Thymus (tissue), 11 donors: ENCODE measurements around the gene PFDN2. TPM values are rescaled to one million over a fixed set of nuclear protein-coding genes. Genes with fewer than 3 reads are reported as not detected.
"Not testable (repeated sequence)": the region's sequence is repeated elsewhere in the genome, so short reads cannot be mapped to it uniquely, and the experiment has no call there.

Experiments
- DNase-seq, 9 donors: peaks; one replicate each; pipeline ENCODE4 v3.0.0-alpha.2; 2013; ENCODE audit warnings: low spot score in 9 of 9, low read depth in 6 of 9, missing footprints in 1 of 9
- H3K27ac ChIP-seq, 2 donors: one replicate each; pipeline ENCODE4 v1.5.1; 2013; ENCODE audit warnings: control low read depth in 1 of 2, low read depth in 1 of 2, low read length in 1 of 2, mild to moderate bottlenecking in 1 of 2, moderate library complexity in 1 of 2
- H3K27me3 ChIP-seq, 2 donors: one replicate each; pipeline ENCODE4 v1.5.1; 2013; ENCODE audit warnings: low read length in 1 of 2; ENCODE audit not compliant: control insufficient read depth in 2 of 2, insufficient read depth in 1 of 2
- H3K36me3 ChIP-seq, 2 donors: one replicate each; pipeline ENCODE4 v1.5.1; 2013; ENCODE audit warnings: low read length in 1 of 2, mild to moderate bottlenecking in 1 of 2, moderate library complexity in 1 of 2; ENCODE audit not compliant: control insufficient read depth in 2 of 2, insufficient read depth in 2 of 2
- H3K4me1 ChIP-seq, 2 donors: one replicate each; pipeline ENCODE4 v1.5.1; 2013; ENCODE audit warnings: low read length in 2 of 2; ENCODE audit not compliant: control insufficient read depth in 2 of 2, insufficient read depth in 2 of 2
- H3K4me3 ChIP-seq, 2 donors: one replicate each; pipeline ENCODE4 v1.5.1; 2013; ENCODE audit warnings: low read length in 2 of 2, control low read depth in 1 of 2, mild to moderate bottlenecking in 1 of 2
- H3K9me3 ChIP-seq, 2 donors: one replicate each; pipeline ENCODE4 v1.5.1; 2013; ENCODE audit warnings: low read length in 1 of 2, mild to moderate bottlenecking in 1 of 2; ENCODE audit not compliant: control insufficient read depth in 2 of 2, insufficient read depth in 1 of 2
- WGBS: extraction: QIAGEN DNeasy Blood & Tissue Kit; methylation state at CpG from one replicate; pipeline ENCODE4 v1.1.7; 2013; 5-methylcytosine and 5-hydroxymethylcytosine counted together
- polyA plus RNA-seq: library from polyadenylated mRNA; stranded (reverse); fragments of 200-250 nt; gene quantifications from one replicate; pipeline ENCODE4 v1.2.3, GENCODE V29; 2013
- total RNA-seq: library from RNA; stranded (reverse); fragments of 120-200 nt; gene quantifications from one replicate; pipeline ENCODE4 v1.2.4, GENCODE V29; 2013
- donor health status: healthy.

Gene PFDN2
- total and polyA plus RNA-seq, 2 donors: 48.2 to 152 TPM

DNA sequence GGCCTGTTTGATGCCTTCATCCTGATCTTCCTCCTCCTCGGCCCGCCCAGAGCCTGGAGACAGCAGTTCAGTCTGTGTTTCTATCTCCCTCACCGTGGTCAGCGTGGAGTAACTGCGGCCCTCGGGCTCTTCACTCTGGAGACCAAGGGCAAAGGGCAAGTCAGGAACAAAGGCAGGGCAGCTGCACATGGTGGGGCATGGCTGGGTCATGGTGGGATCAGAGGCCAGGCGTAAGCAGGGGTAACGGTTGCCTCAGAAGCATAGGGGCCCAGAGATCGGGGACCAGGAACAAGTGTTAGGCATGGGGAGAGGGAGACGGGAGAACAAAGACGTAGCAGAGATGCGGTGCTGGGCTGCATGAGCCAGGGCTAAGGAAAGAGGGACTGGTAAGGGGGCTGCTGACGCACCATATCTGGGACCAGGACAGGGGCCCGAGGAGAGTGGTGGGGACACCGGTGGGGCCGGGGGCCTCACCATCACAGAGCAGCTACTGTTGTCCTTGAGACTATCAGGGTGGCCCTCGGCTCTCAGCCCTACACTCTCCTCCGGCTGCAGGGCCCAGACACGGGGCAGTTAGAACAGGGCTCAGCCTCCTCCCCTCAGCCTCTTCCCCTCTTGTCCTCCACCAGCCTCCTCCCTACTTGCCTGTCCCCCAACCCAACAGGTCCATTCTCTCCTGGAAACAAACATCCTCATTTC lies 44.9 kb downstream of the PFDN2 start:
- no peak for DNase-seq
- H3K27me3 ChIP-seq: no peaks in the 10 kb centered on the region
- H3K36me3 ChIP-seq: peaks cover 0 to under 1% of the 10 kb centered on the region in 2 donors
- H3K4me3 ChIP-seq: no peak overlapping the region
- 98% methylated on average over 19 of the region's 19 CpGs for WGBS
- no peak overlapping the region for H3K27ac ChIP-seq
- peaks cover 14 to 34% of the 10 kb centered on the region in 2 donors for H3K4me1 ChIP-seq
- peaks cover 0 to 3% of the 10 kb centered on the region in 2 donors for H3K9me3 ChIP-seq

DNA sequence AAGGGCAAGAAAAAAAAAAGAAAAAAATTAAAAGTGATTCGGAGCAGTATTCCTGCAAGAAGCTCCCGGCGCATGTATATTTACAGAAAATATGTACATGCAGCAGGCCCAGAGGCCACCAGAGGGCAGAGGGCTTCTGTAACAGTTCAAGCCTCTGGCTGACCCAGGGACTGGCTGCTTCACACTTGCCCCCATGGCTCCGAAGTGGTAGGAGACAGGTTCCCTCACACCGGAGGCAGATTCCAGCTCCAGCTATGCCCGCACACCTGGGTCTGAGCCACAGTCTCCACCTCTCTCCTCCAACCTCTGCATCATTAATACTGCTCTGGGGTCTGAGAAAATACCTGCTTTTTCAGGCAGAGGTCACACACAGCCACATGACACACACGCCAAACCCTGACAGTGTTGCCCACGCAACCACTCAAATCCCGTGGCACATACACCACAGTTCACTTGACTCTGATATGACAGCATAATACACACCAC lies 45.9 kb downstream of the PFDN2 start:
- Histone ChIP-seq H3K9me3 (peaks cover 0 to 3% of the 10 kb centered on the region in 2 donors), H3K27me3 (no peaks in the 10 kb centered on the region), H3K36me3 (peaks cover 1 to 3% of the 10 kb centered on the region in 2 donors), H3K4me3 (no peak overlapping the region), H3K27ac (no peak overlapping the region), H3K4me1 (peaks cover 20 to 43% of the 10 kb centered on the region in 2 donors)
- 79% methylated on average over 9 of the region's 9 CpGs for WGBS
- DNase-seq: peak in 1 of 9 donors; percentile 52

DNA sequence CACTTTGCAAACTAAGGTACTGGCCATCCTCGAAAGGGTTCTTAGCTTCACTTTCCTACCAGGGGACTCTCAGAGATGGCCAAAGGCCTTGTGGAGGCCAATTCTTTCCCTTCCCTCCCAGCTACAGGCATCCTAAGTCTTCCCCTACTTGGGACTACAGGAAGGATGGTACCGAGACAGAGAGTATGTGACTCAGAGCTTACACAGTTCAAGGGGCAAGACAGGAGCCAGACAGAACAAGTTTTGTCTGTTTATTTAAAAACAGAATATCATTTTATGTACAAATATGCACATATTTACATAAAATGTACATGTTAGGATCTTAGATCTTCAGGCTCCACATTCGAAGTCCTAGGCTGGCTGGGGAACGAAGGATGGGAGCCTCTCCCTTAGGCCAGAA lies 47.1 kb downstream of the PFDN2 start:
- Histone ChIP-seq H3K4me3 (no peak overlapping the region), H3K4me1 (peaks cover 25 to 54% of the 10 kb centered on the region in 2 donors), H3K27me3 (no peaks in the 10 kb centered on the region), H3K9me3 (peaks cover 0 to 3% of the 10 kb centered on the region in 2 donors), H3K36me3 (peaks cover 3 to 12% of the 10 kb centered on the region in 2 donors), H3K27ac (peak overlapping the region; percentile 94)
- peak in 1 of 9 donors; percentile 15 for DNase-seq
- 96% methylated on average over 4 of the region's 4 CpGs for WGBS

DNA sequence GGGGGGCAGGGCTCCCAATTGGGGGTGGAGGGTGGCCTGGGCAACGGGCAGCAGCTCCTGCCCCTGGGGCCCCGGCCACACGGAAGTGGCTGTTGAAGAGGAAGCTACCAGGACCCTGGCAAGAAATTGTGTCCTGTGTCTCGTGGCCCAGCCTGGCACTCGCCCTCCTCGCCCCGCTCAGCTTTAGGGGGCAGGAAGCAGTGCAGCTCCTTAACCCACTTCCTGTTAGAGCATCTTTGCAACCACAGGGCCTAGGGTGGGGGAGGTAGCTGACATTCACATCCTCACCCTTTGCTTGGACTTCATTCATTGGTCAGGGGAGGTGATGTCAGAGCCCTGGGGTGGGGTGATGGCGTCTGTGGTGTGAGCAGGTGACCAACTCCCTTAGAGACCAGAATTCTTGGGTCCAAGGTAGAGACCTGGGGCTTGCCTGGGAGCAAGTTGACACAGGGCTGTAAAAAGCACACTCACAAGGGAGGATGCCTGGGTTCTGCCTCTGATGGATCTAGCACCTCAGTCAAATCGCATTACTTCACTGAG lies 48.0 kb downstream of the PFDN2 start, which contains the start of gene ARHGAP30:
ARHGAP30 (minus strand) TSS at position 161 of the 540 bp plus-strand sequence. CDS start 267 bp downstream, outside the sequence.
- no peaks in the 10 kb centered on the region for H3K27me3 ChIP-seq
- peak within 1 kb of the TSS; percentile 84 to 87 for H3K4me3 ChIP-seq
- H3K27ac ChIP-seq: peak within 1 kb of the TSS; percentile 94
- peaks cover 3 to 12% of the 10 kb centered on the region in 2 donors for H3K36me3 ChIP-seq
- WGBS: 14% methylated on average over 9 of the region's 9 CpGs
- H3K9me3 ChIP-seq: peaks cover 0 to 3% of the 10 kb centered on the region in 2 donors
- H3K4me1 ChIP-seq: peaks cover 25 to 54% of the 10 kb centered on the region in 2 donors
- peak; percentile 57 to 93 (median 80) for DNase-seq

DNA sequence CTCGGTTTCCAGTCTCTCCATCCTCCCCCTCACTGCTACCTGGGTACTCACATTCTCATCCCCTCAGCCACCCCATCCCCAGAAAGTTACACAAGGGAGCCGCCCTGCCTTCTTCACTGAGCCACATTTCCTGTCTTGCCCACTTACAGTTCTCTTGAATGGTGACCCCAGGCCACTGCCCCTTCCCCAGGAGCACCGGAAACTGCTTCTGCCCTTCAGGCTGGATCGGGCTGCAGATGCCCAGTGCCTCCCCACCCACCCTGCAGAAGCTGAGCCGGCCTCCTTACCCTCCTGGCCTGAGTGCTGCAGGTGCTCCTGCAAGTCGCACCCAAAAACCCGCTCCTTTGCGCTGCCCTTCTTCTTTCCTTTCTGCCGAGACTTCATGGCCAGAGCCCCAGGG lies 48.6 kb downstream of the PFDN2 start:
- Histone ChIP-seq H3K27me3 (no peaks in the 10 kb centered on the region), H3K9me3 (peaks cover 0 to 3% of the 10 kb centered on the region in 2 donors), H3K4me1 (peaks cover 25 to 54% of the 10 kb centered on the region in 2 donors), H3K27ac (peak overlapping the region; percentile 94), H3K4me3 (peak overlapping the region; percentile 84 to 87), H3K36me3 (peaks cover 3 to 14% of the 10 kb centered on the region in 2 donors)
- DNase-seq: peak in 2 of 9 donors; percentile 25 to 46
- WGBS: 7% methylated on average over 9 of the region's 9 CpGs

DNA sequence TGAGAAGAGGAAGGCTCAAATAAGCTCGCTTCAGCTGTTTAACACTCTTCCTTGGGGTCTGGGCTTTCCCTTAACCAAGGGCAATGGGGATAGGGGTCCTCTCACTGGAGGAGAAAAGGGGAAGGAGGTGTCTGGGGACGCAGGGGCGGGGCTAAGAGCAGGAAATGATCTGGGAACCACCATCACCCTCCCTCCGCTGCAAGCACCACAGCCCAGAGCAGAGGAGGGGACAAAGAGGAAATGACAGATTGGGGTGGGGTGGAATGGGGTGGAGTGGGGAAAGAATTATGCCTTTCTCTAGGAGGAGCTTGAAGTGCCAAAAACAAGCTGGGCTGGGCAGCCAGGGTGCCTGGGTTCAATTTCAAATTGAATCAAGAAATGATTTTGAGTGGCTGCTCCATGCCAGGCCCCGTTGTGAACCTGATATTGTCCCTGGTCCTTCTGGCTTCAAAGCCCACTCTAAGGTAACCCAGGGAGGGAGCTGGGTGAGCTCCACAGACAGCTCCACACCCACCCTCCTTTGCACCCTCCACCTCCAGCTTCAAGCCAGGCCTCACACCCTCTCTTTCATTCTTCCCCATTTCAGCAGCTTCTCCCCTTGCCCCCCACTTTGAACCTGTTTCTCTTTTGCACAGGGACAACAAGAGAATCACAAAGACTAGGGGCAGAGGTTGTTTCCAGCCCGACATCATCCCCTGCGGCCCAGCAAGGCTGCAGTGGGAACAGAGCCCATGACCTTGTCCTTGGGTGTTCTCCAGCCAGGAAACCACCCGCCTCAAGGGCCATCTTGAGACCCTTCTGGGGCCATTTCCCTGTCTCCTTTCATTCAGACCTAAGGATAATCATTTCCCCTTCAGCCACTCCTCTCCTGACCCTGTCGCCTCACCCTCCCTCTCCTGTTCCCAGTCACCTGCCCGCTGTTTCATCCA lies 49.3 kb downstream of the PFDN2 start:
- Histone ChIP-seq H3K36me3 (peaks cover 3 to 20% of the 10 kb centered on the region in 2 donors), H3K4me1 (peaks cover 25 to 54% of the 10 kb centered on the region in 2 donors), H3K4me3 (peak overlapping the region; percentile 84 to 87), H3K27me3 (no peaks in the 10 kb centered on the region), H3K27ac (peak overlapping the region; percentile 94), H3K9me3 (no peaks in the 10 kb centered on the region)
- 7% methylated on average over 10 of the region's 10 CpGs for WGBS
- DNase-seq: peak; percentile 57 to 91 (median 75)

DNA sequence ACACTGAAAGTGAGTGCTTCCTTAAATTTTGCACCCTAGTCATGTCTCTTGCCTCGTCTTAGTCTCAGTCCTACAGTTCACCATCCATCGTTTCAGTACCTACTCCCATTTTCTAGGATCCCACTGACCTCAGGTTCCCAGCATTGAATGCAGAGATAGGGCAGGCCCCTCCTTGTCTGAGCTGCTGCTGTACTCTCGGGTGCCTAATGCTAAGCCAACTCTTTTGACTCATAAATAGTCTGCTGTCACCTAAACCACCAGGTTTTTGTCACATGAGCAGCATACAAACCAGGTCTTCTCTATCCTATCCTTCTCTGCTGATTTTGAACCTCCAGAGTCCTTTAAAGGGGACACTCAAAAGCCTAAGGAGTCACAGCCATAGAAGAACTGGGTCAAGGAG lies 51.1 kb downstream of the PFDN2 start:
- Histone ChIP-seq H3K4me3 (no peak overlapping the region), H3K9me3 (no peaks in the 10 kb centered on the region), H3K36me3 (peaks cover 10 to 26% of the 10 kb centered on the region in 2 donors), H3K27ac (peak overlapping the region in 1 of 2 donors; percentile 57), H3K4me1 (peaks cover 22 to 52% of the 10 kb centered on the region in 2 donors), H3K27me3 (no peaks in the 10 kb centered on the region)
- DNase-seq: peak in 1 of 9 donors; percentile 13
- WGBS: 86% methylated on average over 3 of the region's 3 CpGs

DNA sequence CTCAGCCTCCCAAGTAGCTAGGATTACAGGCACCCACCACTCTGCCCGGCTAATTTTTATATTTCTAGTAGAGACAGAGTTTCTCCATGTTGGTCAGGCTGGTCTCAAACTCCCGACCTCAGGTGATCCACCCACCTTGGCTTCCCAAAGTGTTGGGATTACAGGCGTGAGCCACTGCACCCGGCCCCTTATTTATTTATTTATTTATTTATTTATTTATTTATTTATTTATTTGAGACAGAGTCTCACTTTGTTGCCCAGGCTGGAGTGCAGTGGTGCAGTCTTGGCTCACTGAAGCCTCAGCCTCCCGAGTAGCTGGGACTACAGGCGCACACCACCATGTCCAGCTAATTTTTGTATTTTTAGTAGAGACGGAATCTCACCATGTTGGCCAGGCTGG lies 52.2 kb downstream of the PFDN2 start:
- Histone ChIP-seq H3K4me1 (peaks cover 22 to 43% of the 10 kb centered on the region in 2 donors), H3K36me3 (peaks cover 10 to 26% of the 10 kb centered on the region in 2 donors)
- H3K27me3 ChIP-seq, H3K27ac ChIP-seq, H3K4me3 ChIP-seq, DNase-seq, H3K9me3 ChIP-seq: not testable (repeated sequence)
- 98% methylated on average over 7 of the region's 7 CpGs for WGBS
